Uterus (tissue), 2 donors: ENCODE data around the gene PTPN6.

Source experiments
- POLR2A ChIP-seq, 2 donors: fragments of 450-650 bp; IDR thresholded peaks; one replicate each; pipeline ENCODE4 v1.6.1; 2016; ENCODE audit warnings: antibody characterized with exemption in 2 of 2, mild to moderate bottlenecking in 1 of 2, moderate library complexity in 1 of 2
- TF ChIP-seq, protein P1 (sequence below), 4 experiments: fragments of 200-600 bp in 2 of 4; fragments of 450-650 bp in 2 of 4; sonication (generic) in 2 of 4; IDR thresholded peaks; one replicate each; pipeline ENCODE4 v1.5.1; 2016 to 2019; ENCODE audit warnings: antibody characterized with exemption in 4 of 4, mild to moderate bottlenecking in 2 of 4, moderate library complexity in 1 of 4

DNA sequence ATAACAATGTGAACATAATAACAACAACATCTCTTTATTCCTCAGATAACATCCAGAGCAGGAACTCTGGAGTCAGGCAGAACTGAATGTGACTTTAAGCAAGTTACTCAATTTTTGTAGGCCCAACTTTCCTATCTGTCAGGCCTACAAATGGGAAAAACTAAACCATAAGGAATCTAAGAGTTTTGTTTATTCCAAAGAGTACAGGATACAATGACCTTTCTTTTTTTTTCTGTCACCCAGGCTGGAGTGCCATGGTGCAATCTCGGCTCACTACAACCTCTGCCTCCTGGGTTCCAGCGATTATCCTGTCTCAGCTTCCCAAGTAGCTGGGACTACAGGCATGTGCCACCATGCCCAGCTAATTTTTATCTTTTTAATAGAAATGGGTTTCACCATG lies 57.7 kb downstream of the PTPN6 start:
- TF ChIP-seq, protein P1, sequence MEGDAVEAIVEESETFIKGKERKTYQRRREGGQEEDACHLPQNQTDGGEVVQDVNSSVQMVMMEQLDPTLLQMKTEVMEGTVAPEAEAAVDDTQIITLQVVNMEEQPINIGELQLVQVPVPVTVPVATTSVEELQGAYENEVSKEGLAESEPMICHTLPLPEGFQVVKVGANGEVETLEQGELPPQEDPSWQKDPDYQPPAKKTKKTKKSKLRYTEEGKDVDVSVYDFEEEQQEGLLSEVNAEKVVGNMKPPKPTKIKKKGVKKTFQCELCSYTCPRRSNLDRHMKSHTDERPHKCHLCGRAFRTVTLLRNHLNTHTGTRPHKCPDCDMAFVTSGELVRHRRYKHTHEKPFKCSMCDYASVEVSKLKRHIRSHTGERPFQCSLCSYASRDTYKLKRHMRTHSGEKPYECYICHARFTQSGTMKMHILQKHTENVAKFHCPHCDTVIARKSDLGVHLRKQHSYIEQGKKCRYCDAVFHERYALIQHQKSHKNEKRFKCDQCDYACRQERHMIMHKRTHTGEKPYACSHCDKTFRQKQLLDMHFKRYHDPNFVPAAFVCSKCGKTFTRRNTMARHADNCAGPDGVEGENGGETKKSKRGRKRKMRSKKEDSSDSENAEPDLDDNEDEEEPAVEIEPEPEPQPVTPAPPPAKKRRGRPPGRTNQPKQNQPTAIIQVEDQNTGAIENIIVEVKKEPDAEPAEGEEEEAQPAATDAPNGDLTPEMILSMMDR (IDR thresholded peaks at IDR 0.05), result no peak
- no peak for TF ChIP-seq POLR2A (IDR thresholded peaks at IDR 0.05)
